Stimulated activated CD8-positive, alpha-beta memory T cell treated with anti-CD3 and anti-CD28 coated beads, Interleukin-15, amount 100 ng/mL, for 24 hours (primary cell): Measurements from ENCODE around the gene CD22.

Source experiments
- DNase-seq: peaks from one replicate; pipeline ENCODE4 v3.0.0-alpha.2; 2020; ENCODE audit warnings: low read depth

Gene CD22

DNA sequence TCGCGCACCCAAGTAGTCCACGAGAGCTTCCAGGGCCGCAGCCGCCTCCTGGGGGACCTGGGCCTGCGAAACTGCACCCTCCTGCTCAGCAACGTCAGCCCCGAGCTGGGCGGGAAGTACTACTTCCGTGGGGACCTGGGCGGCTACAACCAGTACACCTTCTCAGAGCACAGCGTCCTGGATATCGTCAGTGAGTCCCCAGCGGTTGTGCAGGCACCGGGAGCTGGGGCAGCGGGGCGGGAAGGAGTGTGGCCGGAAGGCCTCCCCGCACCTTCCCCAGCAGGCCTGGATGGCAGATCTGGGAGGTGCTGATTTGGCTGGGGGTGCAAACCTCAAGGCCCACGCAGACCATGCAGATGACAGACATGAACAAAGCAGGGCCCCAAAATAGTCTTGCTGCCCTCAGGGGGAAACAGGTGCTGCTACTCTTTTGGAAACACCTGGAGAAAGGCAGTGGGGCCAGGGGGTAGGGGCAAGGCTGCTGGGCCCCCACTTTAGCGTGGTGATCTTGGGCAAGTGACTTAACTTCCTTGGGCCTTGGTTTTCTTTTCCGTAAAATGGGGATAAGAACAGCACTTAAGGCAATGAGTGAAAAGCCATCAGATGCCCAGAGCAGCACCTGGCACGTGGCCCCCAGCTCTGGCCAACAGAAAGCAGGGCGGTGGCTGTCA is 33.1 kb upstream of the CD22 start:
- no peak for DNase-seq

- no peak for DNase-seq
Observed at GRCh38 chr19:35296644-35297514, 32.1 kb upstream of the CD22 start.

GRCh38 chr19:35297515-35297848 is 31.5 kb upstream of the CD22 start:
- no peak for DNase-seq

- no peak for DNase-seq
Observed at GRCh38 chr19:35297922-35298321, 31.1 kb upstream of the CD22 start.

DNA sequence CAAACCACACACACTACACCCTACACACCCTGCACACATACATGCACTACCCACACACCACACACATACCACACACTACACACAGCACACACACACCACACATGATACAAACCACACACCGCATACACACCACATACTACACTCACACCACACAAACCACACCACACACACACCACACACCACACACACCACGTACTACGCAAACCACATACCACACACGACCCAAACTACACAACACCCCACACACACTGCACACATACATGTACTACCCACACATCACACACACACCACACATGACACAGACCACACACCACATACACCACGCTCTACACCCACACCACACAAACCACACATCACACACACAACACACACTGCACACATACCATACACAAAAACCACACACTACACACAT is 30.4 kb upstream of the CD22 start:
- no peak for DNase-seq

GRCh38 chr19:35299523-35300338 is 29.3 kb upstream of the CD22 start:
- DNase-seq: no peak

GRCh38 chr19:35300339-35300649 is 28.7 kb upstream of the CD22 start:
- DNase-seq: no peak

- DNase-seq: no peak
Observed at GRCh38 chr19:35301961-35302360, 27.0 kb upstream of the CD22 start.

- DNase-seq: no peak
Observed at GRCh38 chr19:35302446-35302845, 26.5 kb upstream of the CD22 start.

DNA sequence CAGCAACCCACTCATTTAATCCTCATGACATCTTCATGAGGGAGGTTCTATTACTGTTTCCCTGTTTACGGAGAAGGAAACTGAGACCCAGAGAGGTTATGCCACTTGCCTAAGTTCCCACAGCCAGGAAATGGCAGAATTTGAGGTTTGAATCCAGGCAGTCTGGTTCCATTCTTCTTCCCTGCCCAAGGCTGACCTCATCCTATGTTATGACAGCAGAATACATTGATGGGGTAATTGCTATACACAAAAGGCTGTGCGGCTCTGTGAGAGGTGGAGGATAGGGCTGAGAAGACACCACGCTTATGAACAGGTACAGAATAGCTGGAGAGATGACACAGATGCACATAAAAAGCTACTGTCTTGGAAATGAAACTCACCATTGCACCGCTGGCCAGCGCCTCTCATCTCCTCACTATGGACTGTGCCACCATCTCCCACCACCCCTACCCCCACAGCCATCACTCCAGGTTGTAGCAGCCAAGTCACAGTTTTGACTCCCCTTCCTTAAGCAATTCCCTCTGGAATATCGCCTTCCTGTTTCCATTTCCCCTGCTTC is 25.6 kb upstream of the CD22 start:
- no peak for DNase-seq

GRCh38 chr19:35304036-35304435 is 25.0 kb upstream of the CD22 start:
- no peak for DNase-seq

GRCh38 chr19:35305181-35305580 is 23.8 kb upstream of the CD22 start:
- DNase-seq: no peak

- no peak for DNase-seq
Observed at GRCh38 chr19:35306473-35307246, 22.3 kb upstream of the CD22 start.

GRCh38 chr19:35307931-35308330 is 21.1 kb upstream of the CD22 start:
- no peak for DNase-seq

GRCh38 chr19:35308910-35309309 is 20.1 kb upstream of the CD22 start:
- DNase-seq: no peak

- DNase-seq: no peak
Observed at GRCh38 chr19:35309481-35310279, 19.3 kb upstream of the CD22 start.

GRCh38 chr19:35310331-35310730 is 18.7 kb upstream of the CD22 start:
- no peak for DNase-seq

DNA sequence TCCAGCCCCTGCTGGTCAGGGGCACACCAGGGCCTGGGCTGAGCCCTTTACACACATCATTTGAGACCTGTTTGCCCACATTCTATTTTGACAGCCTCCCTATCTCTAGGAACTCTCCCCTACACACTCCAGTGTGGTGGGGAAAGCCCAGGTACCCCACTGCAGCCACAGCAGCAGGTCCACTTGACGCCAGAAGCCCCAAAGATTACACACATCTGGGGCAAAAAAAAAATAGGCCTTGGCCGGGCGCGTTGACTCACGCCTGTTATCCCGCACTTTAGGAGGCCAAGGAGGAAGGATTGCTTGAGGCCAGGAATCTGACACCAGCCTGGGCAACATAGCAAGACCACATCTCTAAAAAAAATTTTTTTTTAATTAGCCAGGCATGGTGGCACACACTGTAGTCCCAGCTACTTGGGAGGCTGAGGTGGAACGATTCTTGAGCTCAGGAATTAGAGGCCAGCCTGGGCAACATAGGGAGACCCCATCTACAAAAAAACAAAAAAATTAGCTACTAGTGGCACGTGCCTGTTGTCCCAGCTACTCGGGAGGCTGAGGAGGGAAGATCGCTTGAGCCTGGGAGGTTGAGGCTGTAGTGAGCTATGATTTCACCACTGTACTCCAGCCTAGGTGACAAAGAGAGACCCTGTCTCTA is 18.0 kb upstream of the CD22 start:
- DNase-seq: no peak

DNA sequence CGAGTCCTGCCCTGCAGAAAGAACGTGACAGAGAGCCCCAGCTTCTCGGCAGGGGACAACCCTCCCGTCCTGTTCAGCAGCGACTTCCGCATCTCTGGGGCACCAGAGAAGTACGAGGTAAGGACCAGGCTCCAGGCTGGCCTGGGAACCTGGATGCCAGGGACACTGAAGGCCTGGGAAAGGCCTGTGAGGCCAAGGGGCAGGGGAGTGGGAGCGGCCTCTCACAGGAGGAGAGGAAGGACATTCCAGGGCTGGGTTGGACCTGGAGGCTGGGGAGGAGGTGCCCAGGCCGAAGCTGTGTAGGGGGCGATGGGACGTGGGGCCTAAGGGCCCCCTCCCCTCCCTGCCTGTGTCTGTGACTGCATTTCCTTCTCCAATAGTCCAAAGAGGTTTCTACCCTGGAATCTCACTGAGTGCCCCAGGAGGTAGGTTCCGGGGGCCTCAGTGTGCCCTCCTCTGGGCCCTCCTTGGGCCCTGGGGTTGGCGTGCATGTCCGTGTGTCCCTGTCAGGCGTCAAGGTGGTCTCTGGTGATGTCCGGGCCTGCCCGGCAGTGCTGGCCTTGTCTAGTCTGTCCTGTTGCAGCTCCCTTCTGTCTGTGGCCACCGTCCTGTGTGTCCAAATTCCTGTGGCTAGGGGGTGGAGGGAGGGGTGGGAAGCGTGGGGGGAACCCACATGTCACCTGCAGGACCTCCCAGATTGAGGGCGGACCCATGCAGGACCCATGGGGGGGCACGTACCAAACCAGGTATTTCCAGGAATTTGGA is 16.9 kb upstream of the CD22 start:
- DNase-seq: no peak

DNA sequence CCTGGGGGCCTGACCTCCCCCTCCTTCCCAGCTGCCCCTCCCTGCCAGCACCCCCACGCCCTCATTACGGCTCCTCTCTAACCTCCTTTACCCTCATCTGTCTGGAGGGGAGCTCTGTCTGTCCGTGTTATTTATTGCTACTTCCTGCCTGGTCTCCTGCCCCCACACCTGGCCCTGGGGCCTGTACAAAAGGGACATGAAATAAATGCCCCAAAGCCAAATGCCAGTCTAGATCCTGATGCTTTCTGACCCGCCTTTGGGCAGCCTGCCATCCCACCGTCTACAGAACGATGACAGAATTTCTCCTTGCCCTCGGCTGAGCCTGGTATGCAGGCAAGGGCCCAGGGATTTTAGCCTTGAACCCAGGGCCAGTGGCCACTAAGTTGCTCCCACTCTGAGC is 15.4 kb upstream of the CD22 start:
- DNase-seq: no peak
